Measurements from ENCODE around the gene OR4F6. TPM values are rescaled to one million over a fixed set of nuclear protein-coding genes. Genes with fewer than 3 reads are reported as not detected.
A peak's percentile ranks its signal among the peaks of the same experiment; 100 is the strongest.
"Not testable (repeated sequence)": the region's sequence is repeated elsewhere in the genome, so short reads cannot be mapped to it uniquely, and the experiment has no call there.

Gene OR4F6
- not detected in 2 replicates for total RNA-seq (2014; rRNA removed; shearing (Covaris generic))

- H3K27me3 ChIP-seq = no peaks in the 10 kb centered on the region
- no peaks in the 10 kb centered on the region for H3K36me3 ChIP-seq
- DNase-seq = no peak
- H3K4me3 ChIP-seq = no peak within 1 kb of the TSS
- no peaks in the 10 kb centered on the region for H3K4me1 ChIP-seq
- no peaks in the 10 kb centered on the region for H3K9me3 ChIP-seq (replicated peaks)
- no peak within 1 kb of the TSS for H3K27ac ChIP-seq
Observed at GRCh38 chr15:101803209-101803608, at the start of gene OR4F6. OR4F6 (plus strand) TSS chr15:101803509; CDS start chr15:101805720, 2,211 bp downstream.

DNA sequence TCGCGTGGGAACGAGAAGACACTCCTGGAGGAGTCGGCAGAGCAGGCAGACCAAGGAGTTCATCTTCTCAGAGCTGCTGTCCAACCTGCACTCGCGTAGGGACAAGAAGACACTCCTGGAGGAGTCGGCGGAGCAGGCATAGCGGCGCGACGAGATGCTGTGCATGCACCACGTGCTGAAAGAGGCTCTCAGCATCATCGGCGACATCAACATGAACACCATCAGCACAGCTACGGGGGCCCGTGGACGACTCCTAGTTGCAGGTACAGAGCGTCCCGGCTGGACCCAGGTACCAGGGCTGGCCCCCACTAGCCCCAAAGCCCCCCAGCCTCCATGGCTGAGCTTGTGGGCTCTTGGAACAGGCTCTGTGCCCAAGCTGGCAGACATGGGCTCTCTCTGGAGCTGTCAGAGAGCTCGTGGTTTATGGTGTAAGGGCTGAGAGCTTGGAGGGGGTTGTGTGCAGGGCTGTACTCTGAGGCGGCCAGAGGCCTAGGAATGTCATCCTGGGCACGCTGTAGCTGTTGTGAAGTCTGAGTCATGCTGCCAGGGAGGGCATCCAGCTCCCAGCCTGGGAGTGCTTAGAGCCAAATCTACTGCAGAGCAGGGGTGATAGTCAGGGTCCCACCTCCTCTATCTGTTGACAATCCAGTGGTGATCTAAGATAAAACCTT lies 38.5 kb upstream of the OR4F6 start:
- not testable (repeated sequence) for H3K9me3 ChIP-seq (replicated peaks); H3K27me3 ChIP-seq; H3K4me1 ChIP-seq; DNase-seq; H3K4me3 ChIP-seq; H3K36me3 ChIP-seq; H3K27ac ChIP-seq

DNA sequence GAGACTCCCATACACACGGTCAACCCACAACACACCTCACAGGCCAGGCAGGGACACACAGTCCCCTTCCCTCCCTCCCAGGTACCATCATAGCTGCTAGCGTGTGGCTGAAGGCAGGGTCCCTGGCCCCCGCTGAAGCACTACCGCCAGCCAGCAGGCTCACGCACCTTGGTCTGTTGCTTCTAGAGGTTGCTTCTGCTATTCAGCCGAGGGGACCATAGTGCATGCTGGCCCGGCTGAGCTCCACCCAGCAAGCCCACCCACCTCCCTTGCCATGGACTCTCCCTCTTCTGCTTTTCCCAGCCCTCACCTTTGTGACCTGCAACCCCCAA lies 38.0 kb upstream of the OR4F6 start:
- H3K4me3 ChIP-seq = not testable (repeated sequence)

DNA sequence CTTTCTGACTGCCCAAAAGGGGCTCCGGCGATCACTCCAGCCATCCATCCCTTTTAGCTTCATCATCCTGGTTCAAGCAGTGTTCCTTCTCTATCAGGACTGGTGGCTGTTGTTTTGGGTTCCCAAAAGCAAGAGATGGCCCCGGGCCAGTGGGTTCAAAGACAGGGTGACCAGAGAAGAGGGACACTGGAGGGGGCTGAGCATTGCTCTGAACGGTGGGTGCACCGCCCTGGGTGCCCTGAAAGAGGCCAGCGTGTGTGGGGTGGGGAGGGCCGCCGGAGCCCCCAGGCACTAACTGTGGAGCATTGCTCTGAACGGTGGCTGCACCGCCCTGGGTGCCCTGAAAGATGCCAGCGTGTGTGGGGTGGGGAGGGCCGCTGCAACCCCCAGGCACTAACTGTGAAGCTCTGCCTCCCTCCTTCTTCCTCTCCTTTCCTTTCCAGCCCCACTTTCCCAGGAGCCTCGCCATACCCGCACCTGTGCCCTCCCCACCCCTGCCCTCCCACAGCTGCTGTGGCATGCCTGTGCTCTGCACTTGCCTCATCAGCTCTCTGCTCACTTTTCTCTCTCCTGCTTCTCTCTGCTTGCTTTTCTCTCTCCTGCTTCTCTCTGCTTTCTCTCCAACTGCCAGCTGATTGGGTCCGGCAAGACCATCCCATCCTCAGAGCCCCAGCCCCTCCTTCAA lies 37.4 kb upstream of the OR4F6 start:
- Histone ChIP-seq H3K9me3 (replicated peaks) (no peaks in the 10 kb centered on the region), H3K27me3 (no peaks in the 10 kb centered on the region), H3K4me3 (no peak overlapping the region), H3K27ac (no peak overlapping the region), H3K4me1 (no peaks in the 10 kb centered on the region), H3K36me3 (no peaks in the 10 kb centered on the region)
- no peak for DNase-seq

More for the DNA sequence above, 38.0 kb upstream of the OR4F6 start:
- DNase-seq; H3K27me3 ChIP-seq; H3K9me3 ChIP-seq (replicated peaks); H3K27ac ChIP-seq; H3K36me3 ChIP-seq; H3K4me1 ChIP-seq: not testable (repeated sequence)

GRCh38 chr15:101767083-101767640 lies 36.1 kb upstream of the OR4F6 start:
- not testable (repeated sequence) for H3K4me1 ChIP-seq; H3K36me3 ChIP-seq; DNase-seq; H3K27ac ChIP-seq; H3K9me3 ChIP-seq (replicated peaks); H3K4me3 ChIP-seq; H3K27me3 ChIP-seq

GRCh38 chr15:101772921-101773320 lies 30.4 kb upstream of the OR4F6 start:
- Histone ChIP-seq H3K27ac (no peak overlapping the region), H3K4me3 (no peak overlapping the region), H3K36me3 (no peaks in the 10 kb centered on the region), H3K27me3 (no peaks in the 10 kb centered on the region; the same call in 1 of the 2 replicates), H3K9me3 (replicated peaks) (no peaks in the 10 kb centered on the region), H3K4me1 (no peaks in the 10 kb centered on the region)
- no peak for DNase-seq

- Histone ChIP-seq H3K9me3 (replicated peaks) (no peaks in the 10 kb centered on the region), H3K4me3 (no peak overlapping the region), H3K27me3 (no peaks in the 10 kb centered on the region; the same call in 1 of the 2 replicates), H3K36me3 (no peaks in the 10 kb centered on the region), H3K4me1 (no peaks in the 10 kb centered on the region), H3K27ac (no peak overlapping the region)
- DNase-seq = peak in 1 of 2 experiments; percentile 14
Observed at GRCh38 chr15:101773496-101774100, 29.7 kb upstream of the OR4F6 start.

DNA sequence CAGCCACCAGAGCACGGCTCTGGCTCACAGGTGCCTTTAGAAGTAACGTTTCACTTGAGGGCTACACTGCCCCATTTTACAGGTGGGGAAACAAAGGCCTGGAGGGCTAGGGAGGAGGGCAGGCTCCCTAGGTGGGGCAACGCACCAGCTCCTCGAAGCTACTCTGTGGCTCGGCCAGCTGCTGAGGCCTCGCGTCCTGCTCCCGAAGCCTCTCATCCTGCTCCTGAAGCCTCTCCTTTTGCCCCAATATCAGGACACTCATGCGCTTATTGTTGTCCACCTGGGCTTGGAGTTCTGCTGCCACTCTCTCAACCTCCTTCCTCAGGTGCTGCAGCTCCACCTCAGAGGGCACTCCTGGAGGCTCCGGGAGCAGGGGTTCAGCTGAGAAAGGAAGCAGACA lies 28.2 kb upstream of the OR4F6 start:
- DNase-seq = no peak
- Histone ChIP-seq H3K36me3 (no peaks in the 10 kb centered on the region), H3K27ac (no peak overlapping the region), H3K4me3 (no peak overlapping the region), H3K27me3 (no peaks in the 10 kb centered on the region; the same call in 1 of the 2 replicates), H3K4me1 (peaks cover 6% of the 10 kb centered on the region), H3K9me3 (replicated peaks) (no peaks in the 10 kb centered on the region)

DNA sequence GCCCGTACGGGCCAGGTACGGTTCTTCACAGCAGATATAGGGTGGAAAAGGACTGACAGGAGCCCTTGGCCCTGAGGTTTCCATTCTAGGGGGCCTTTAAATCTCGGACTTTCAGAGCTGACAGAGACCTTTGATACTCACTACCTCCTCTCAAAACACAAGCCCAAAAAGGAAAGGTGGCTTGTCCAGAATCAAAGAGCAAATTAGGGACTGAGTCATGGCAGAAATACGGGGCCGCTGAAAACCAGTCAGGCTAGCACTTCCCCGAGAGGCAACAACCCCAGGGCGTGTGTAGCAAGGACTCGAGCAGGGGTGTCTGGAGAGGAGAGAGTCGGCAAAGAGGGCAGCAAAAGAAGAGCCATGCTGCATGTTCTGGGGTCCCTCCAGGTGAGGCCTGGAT lies 24.7 kb upstream of the OR4F6 start:
- H3K9me3 ChIP-seq (replicated peaks); DNase-seq; H3K27ac ChIP-seq; H3K36me3 ChIP-seq; H3K27me3 ChIP-seq; H3K4me1 ChIP-seq; H3K4me3 ChIP-seq: not testable (repeated sequence)

- H3K27ac ChIP-seq; H3K9me3 ChIP-seq (replicated peaks); H3K4me3 ChIP-seq; H3K36me3 ChIP-seq; H3K27me3 ChIP-seq; H3K4me1 ChIP-seq: not testable (repeated sequence)
- peak; percentile 38 to 65 for DNase-seq
Observed at GRCh38 chr15:101780225-101780624, 23.1 kb upstream of the OR4F6 start.

DNA sequence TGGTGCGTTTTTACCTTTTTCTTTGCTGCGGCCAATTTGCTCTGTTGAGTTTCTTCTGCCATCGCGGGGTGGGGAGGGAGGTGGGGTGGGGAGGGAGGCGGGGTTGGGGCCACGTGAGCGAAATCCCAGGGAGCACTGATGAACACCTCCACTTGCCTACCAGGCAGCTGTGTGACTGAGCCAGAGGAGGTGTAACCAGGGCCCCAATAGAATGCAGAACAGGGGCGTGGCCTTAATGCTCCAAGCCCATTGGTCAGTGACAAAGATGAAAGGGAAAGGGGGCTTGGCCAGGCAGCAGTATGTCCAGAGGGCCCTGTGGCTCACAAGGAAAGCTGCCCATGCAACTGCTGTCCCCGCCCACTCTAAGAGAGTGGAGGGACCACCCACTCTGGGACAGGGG lies 21.4 kb upstream of the OR4F6 start:
- Histone ChIP-seq H3K4me3 (no peak overlapping the region), H3K27ac (no peak overlapping the region), H3K4me1 (peaks cover 7% of the 10 kb centered on the region), H3K27me3 (no peaks in the 10 kb centered on the region; the same call in 1 of the 2 replicates), H3K9me3 (replicated peaks) (no peaks in the 10 kb centered on the region), H3K36me3 (no peaks in the 10 kb centered on the region)
- peak in 1 of 2 experiments; percentile 28 for DNase-seq

DNA sequence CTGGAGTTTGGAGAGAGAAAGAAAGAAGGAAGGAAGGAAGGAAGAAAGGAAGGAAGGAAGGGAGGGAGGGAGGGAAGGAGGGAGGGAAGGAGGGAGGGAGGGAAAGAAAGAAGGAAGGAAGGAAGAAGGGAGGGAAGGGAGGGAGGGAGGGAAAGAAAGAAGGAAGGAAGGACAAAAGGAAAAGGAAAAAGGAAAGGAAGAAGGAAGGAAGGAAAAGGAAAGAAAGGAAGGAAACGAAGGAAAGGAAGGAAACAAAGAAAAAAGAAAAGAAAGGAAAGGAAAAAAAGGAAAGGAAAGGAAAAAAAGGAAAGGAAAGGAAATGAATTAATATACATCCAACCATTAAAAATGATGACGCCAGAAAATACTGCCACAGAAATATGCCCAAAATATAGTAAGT lies 18.7 kb upstream of the OR4F6 start:
- DNase-seq = no peak
- Histone ChIP-seq H3K4me3 (no peak overlapping the region), H3K36me3 (no peaks in the 10 kb centered on the region), H3K4me1 (peaks cover 6% of the 10 kb centered on the region), H3K27me3 (no peaks in the 10 kb centered on the region), H3K9me3 (replicated peaks) (no peaks in the 10 kb centered on the region), H3K27ac (no peak overlapping the region)

GRCh38 chr15:101786422-101786821 lies 16.9 kb upstream of the OR4F6 start:
- not testable (repeated sequence) for DNase-seq; H3K9me3 ChIP-seq (replicated peaks); H3K4me3 ChIP-seq; H3K27me3 ChIP-seq; H3K27ac ChIP-seq; H3K4me1 ChIP-seq; H3K36me3 ChIP-seq

GRCh38 chr15:101788001-101788400 lies 15.3 kb upstream of the OR4F6 start:
- not testable (repeated sequence) for H3K4me3 ChIP-seq; H3K27ac ChIP-seq; H3K36me3 ChIP-seq; H3K27me3 ChIP-seq; DNase-seq; H3K9me3 ChIP-seq (replicated peaks); H3K4me1 ChIP-seq

GRCh38 chr15:101788503-101789269 lies 14.6 kb upstream of the OR4F6 start:
- not testable (repeated sequence) for H3K36me3 ChIP-seq; H3K4me1 ChIP-seq; H3K27me3 ChIP-seq; DNase-seq; H3K9me3 ChIP-seq (replicated peaks); H3K4me3 ChIP-seq; H3K27ac ChIP-seq
